HG03045 (cell line): ENCODE data around the gene ACOT12.
"Not testable (repeated sequence)": the region's sequence is repeated elsewhere in the genome, so short reads cannot be mapped to it uniquely, and the experiment has no call there.

Experiments used
- ATAC-seq: cut with Tn5 transposase; IDR thresholded peaks from one replicate; pipeline ENCODE4 v1.9.1; 2021; ENCODE audit warnings: mild to moderate bottlenecking, moderate library complexity; ENCODE audit not compliant: unreplicated experiment

ACOT12 gene

GRCh38 chr5:81300921-81301270 is 93.0 kb downstream of the ACOT12 start:
- ATAC-seq = no peak

GRCh38 chr5:81297531-81297930 is 96.4 kb downstream of the ACOT12 start:
- no peak for ATAC-seq

- not testable (repeated sequence) for ATAC-seq
These were observed 99.9 kb downstream of the ACOT12 start for GRCh38 chr5:81294021-81294420.

- no peak for ATAC-seq
These were observed 101.8 kb downstream of the ACOT12 start for GRCh38 chr5:81292130-81292529.

- ATAC-seq = no peak
These were observed 103.8 kb downstream of the ACOT12 start for GRCh38 chr5:81290146-81290545.

GRCh38 chr5:81288021-81288433 is 105.9 kb downstream of the ACOT12 start:
- no peak for ATAC-seq

GRCh38 chr5:81286059-81286617 is 107.8 kb downstream of the ACOT12 start:
- ATAC-seq = no peak

- ATAC-seq = no peak
These were observed 110.0 kb downstream of the ACOT12 start for GRCh38 chr5:81283976-81284375.
